GM18511 (cell line): Measurements from ENCODE around the gene CENPL.
"Not testable (repeated sequence)": the region's sequence is repeated elsewhere in the genome, so short reads cannot be mapped to it uniquely, and the experiment has no call there.

Source experiments
- ATAC-seq: cut with Tn5 transposase; IDR thresholded peaks from one replicate; pipeline ENCODE4 v1.9.1; 2021; ENCODE audit warnings: mild to moderate bottlenecking, moderate library complexity; ENCODE audit not compliant: unreplicated experiment

The CENPL gene

DNA sequence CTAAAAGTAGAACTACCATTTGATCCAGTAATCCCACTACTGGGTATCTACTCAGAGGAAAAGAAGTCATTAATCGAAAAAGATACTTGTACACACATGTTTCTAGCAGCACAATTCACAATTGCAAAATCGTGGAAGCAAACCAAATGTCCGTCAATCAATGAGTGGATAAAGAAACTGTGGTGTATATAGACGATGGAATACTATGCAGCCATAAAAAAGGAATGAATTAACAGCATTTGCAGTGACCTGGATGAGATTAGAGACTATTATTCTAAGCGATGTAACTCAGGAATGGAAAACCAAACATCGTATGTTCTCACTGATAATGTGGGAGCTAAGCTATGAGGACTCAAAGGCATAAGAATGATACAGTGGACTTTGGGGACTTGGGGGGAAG lies 60.4 kb downstream of the CENPL start:
- ATAC-seq: not testable (repeated sequence)

- ATAC-seq: no peak
Measured at GRCh38 chr1:173758980-173759379, 65.7 kb downstream of the CENPL start.

- ATAC-seq: no peak
Measured at GRCh38 chr1:173758110-173758509, 66.6 kb downstream of the CENPL start.

DNA sequence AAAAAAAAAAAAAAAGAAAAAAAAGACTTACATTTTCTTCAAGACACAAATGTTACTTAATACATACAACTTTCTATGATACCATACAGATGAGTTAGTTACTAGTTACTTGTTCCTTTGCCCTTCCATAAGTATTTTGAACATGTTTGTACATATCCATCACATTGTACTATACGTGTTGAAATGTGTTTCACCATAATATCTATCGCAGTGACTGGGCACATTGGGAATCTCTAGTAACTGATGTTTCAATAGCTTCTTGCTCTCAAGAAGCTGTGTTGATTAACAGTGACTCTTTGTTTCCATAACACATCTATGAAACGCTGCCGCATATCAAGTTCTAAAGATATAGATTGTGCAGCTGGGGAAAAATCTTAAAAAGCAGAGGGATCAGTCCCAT lies 67.0 kb downstream of the CENPL start:
- no peak for ATAC-seq

DNA sequence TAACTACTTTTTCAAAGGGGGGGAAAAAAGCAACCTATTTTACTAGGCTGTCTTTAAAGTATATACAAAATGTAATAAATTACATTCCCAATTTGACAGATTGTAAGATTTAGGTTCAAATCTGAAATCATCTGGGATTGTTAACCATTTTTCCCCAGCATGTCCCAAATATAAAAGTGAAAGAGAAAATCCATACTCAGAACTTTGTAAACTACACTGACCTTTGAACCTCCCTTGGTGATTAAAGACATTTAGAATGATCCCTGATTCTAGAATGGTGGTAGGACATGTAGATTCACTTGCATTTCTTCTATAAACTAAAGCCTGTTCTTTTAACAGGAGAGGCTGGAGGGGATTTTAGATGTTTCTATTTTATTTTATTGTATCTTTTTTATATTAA lies 70.9 kb downstream of the CENPL start:
- no peak for ATAC-seq
